Upper lobe of right lung (tissue), 1 donor: ENCODE measurements around the gene RRBP1. TPM values are rescaled to one million over a fixed set of nuclear protein-coding genes. Genes with fewer than 3 reads are reported as not detected.
A peak's percentile ranks its signal among the peaks of the same experiment; 100 is the strongest.

Source experiments
- ATAC-seq: fragments of 200-7000 bp; cut with Tn5 transposase; one replicate; pipeline ENCODE4 v1.9.1; 2020; ENCODE audit warnings: mild to moderate bottlenecking, moderate library complexity
- DNase-seq: peaks from one replicate; pipeline ENCODE4 v3.0.0-alpha.2; 2020
- H3K27ac ChIP-seq: fragments of 200-600 bp; one replicate; pipeline ENCODE4 v1.8.0; 2022
- H3K27me3 ChIP-seq: fragments of 200-600 bp; one replicate; pipeline ENCODE4 v1.8.0; 2022; ENCODE audit warnings: mild to moderate bottlenecking
- H3K36me3 ChIP-seq: fragments of 200-600 bp; one replicate; pipeline ENCODE4 v1.8.0; 2022
- H3K4me1 ChIP-seq: fragments of 200-600 bp; one replicate; pipeline ENCODE4 v1.8.0; 2022
- H3K4me3 ChIP-seq: fragments of 200-600 bp; one replicate; pipeline ENCODE4 v1.8.0; 2022; ENCODE audit warnings: mild to moderate bottlenecking
- H3K9me3 ChIP-seq: fragments of 200-600 bp; one replicate; pipeline ENCODE4 v1.8.0; 2022
- CTCF ChIP-seq: fragments of 200-600 bp; IDR thresholded peaks from one replicate; pipeline ENCODE4 v1.8.0; 2022; ENCODE audit warnings: antibody characterized with exemption
- intact Hi-C: fragments of 100-400 bp; cut with DNase I; formaldehyde crosslinking; loops from one replicate; pipeline ENCODE4 v1.11.0; 2022
- total RNA-seq: library from RNA; stranded (reverse); fragmentation: NEBNext Ultra II Directional; extraction: Animal tissue kit (Norgen Biotek cat#: 25700); gene quantifications from one replicate; pipeline ENCODE4 v1.2.1, GENCODE V29; 2021
- donor health status: DM: no; HTN: yes; CAD: no; lungs with severe emphysema.

RRBP1 gene
- total RNA-seq, 1 donor from 2014 or later, result 166 TPM

- peak; percentile 74 for ATAC-seq
- Histone ChIP-seq H3K4me1 (peaks cover 27% of the 10 kb centered on the region), H3K9me3 (no peaks in the 10 kb centered on the region), H3K4me3 (no peak overlapping the region), H3K36me3 (peaks cover 97% of the 10 kb centered on the region), H3K27ac (peak overlapping the region; percentile 58), H3K27me3 (no peaks in the 10 kb centered on the region)
- no peak for TF ChIP-seq CTCF
- intact Hi-C loops, result no loop called here
- DNase-seq, result no peak
Observed at GRCh38 chr20:17634661-17635331, 47.2 kb downstream of the RRBP1 start.

GRCh38 chr20:17633850-17634500, 48.1 kb downstream of the RRBP1 start:
- ATAC-seq, result no peak
- Histone ChIP-seq H3K36me3 (peaks cover 97% of the 10 kb centered on the region), H3K9me3 (no peaks in the 10 kb centered on the region), H3K27me3 (no peaks in the 10 kb centered on the region), H3K27ac (peak overlapping the region; percentile 58), H3K4me1 (peaks cover 27% of the 10 kb centered on the region), H3K4me3 (no peak overlapping the region)
- intact Hi-C loops, result no loop called here
- no peak for TF ChIP-seq CTCF
- DNase-seq, result no peak

- H3K9me3 ChIP-seq, result no peaks in the 10 kb centered on the region
- H3K4me1 ChIP-seq, result peaks cover 24% of the 10 kb centered on the region
- no peak overlapping the region for H3K27ac ChIP-seq
- intact Hi-C loops, result no loop called here
- DNase-seq, result no peak
- H3K36me3 ChIP-seq, result peaks cover 97% of the 10 kb centered on the region
- no peak overlapping the region for H3K4me3 ChIP-seq
- ATAC-seq, result no peak
- no peaks in the 10 kb centered on the region for H3K27me3 ChIP-seq
- TF ChIP-seq CTCF, result no peak
Observed at GRCh38 chr20:17633221-17633849, 48.7 kb downstream of the RRBP1 start.

GRCh38 chr20:17631576-17632319, 50.3 kb downstream of the RRBP1 start:
- Histone ChIP-seq H3K4me1 (peaks cover 22% of the 10 kb centered on the region), H3K27me3 (no peaks in the 10 kb centered on the region), H3K9me3 (no peaks in the 10 kb centered on the region), H3K36me3 (peaks cover 99% of the 10 kb centered on the region), H3K4me3 (no peak overlapping the region), H3K27ac (no peak overlapping the region)
- ATAC-seq (no peak), DNase-seq (no peak)
- no peak for TF ChIP-seq CTCF
- intact Hi-C loops, result no loop called here

- no peaks in the 10 kb centered on the region for H3K27me3 ChIP-seq
- no peak for DNase-seq
- ATAC-seq, result no peak
- peaks cover 99% of the 10 kb centered on the region for H3K36me3 ChIP-seq
- no peak for TF ChIP-seq CTCF
- H3K9me3 ChIP-seq, result no peaks in the 10 kb centered on the region
- H3K4me3 ChIP-seq, result no peak overlapping the region
- peaks cover 18% of the 10 kb centered on the region for H3K4me1 ChIP-seq
- no peak overlapping the region for H3K27ac ChIP-seq
- intact Hi-C loops, result no loop called here
Observed at GRCh38 chr20:17630806-17631195, 51.2 kb downstream of the RRBP1 start.
